OCI-LY3 (cell line): ENCODE results near the gene MTHFSD.

Source experiments
- H2AFZ ChIP-seq: fragments of 200-600, 300-600 bp; shearing (Covaris generic); 2 replicates; pipeline ENCODE4 v1.6.0; 2014; ENCODE audit warnings: antibody characterized with exemption, low read depth, low read length
- H3K27ac ChIP-seq: fragments of 200-600, 300-600 bp; sonication (generic); 2 replicates; pipeline ENCODE4 v1.5.1; 2014; ENCODE audit warnings: mild to moderate bottlenecking, low read length, moderate library complexity, mixed read lengths
- H3K27me3 ChIP-seq: fragments of 200-600, 300-600 bp; sonication (generic); 2 replicates; pipeline ENCODE4 v1.6.1; 2014; ENCODE audit warnings: low read depth, low read length, mixed read lengths
- H3K36me3 ChIP-seq: fragments of 200-600, 300-600 bp; sonication (generic); replicated peaks from 2 replicates; pipeline ENCODE3; 2014; ENCODE audit warnings: low read depth, low read length, mixed read lengths
- H3K4me1 ChIP-seq: fragments of 300-600, 200-600 bp; sonication (generic); 2 replicates; pipeline ENCODE4 v1.6.1; 2014; ENCODE audit warnings: low read length, mixed read lengths
- H3K4me2 ChIP-seq: fragments of 200-600, 300-600 bp; sonication (generic); 2 replicates; pipeline ENCODE4 v1.6.1; 2014; ENCODE audit warnings: low read length, mixed read lengths
- H3K4me3 ChIP-seq: fragments of 300-600, 200-600 bp; sonication (generic); 2 replicates; pipeline ENCODE4 v1.5.1; 2014; ENCODE audit warnings: antibody characterized with exemption, mild to moderate bottlenecking, low read length, moderate library complexity
- H3K79me2 ChIP-seq: fragments of 300-600, 200-600 bp; shearing (Covaris generic); 2 replicates; pipeline ENCODE4 v1.6.1; 2014; ENCODE audit warnings: mild to moderate bottlenecking, low read length, mixed read lengths
- H3K9ac ChIP-seq: fragments of 300-600, 200-600 bp; shearing (Covaris generic); 2 replicates; pipeline ENCODE4 v1.6.0; 2014; ENCODE audit warnings: mild to moderate bottlenecking, low read length, moderate library complexity
- H3K9me3 ChIP-seq: fragments of 200-600, 300-600 bp; shearing (Covaris generic); 2 replicates; pipeline ENCODE4 v1.6.1; 2014; ENCODE audit warnings: low read length, mixed read lengths; ENCODE audit not compliant: insufficient read depth
- H4K20me1 ChIP-seq: fragments of 200-600, 300-600 bp; sonication (generic); 2 replicates; pipeline ENCODE4 v1.6.1; 2016; ENCODE audit warnings: low read length, mixed read lengths; ENCODE audit not compliant: insufficient read depth
- CTCF ChIP-seq: fragments of 200-600, 300-600 bp; sonication (generic); IDR thresholded peaks from 2 replicates; pipeline ENCODE4 v1.5.1; 2014; ENCODE audit warnings: antibody characterized with exemption, low read length, low read depth
- EZH2phosphoT487 ChIP-seq: fragments of 200-600 bp; shearing (Covaris generic); IDR thresholded peaks from 2 replicates; pipeline ENCODE4 v1.6.1; 2018; ENCODE audit warnings: antibody characterized with exemption, mixed run types, low read depth

MTHFSD gene

GRCh38 chr16:86545481-86545880 is 9.6 kb downstream of the MTHFSD start:
- TF ChIP-seq EZH2phosphoT487 = no peak
- TF ChIP-seq CTCF = no peak
- H4K20me1 ChIP-seq = no peaks in the 10 kb centered on the region
- no peak overlapping the region for H3K27ac ChIP-seq
- H3K9me3 ChIP-seq = no peaks in the 10 kb centered on the region
- no peak overlapping the region for H3K4me2 ChIP-seq
- no peaks in the 10 kb centered on the region for H3K27me3 ChIP-seq
- peaks cover 14% of the 10 kb centered on the region for H3K36me3 ChIP-seq
- H3K4me3 ChIP-seq = no peak overlapping the region
- H3K79me2 ChIP-seq = no peaks in the 10 kb centered on the region
- H3K4me1 ChIP-seq = no peaks in the 10 kb centered on the region
- H3K9ac ChIP-seq = no peak overlapping the region
- H2AFZ ChIP-seq = no peak overlapping the region

- H3K27me3 ChIP-seq = no peaks in the 10 kb centered on the region
- H3K79me2 ChIP-seq = no peaks in the 10 kb centered on the region
- H3K9me3 ChIP-seq = no peaks in the 10 kb centered on the region
- no peak overlapping the region for H2AFZ ChIP-seq
- no peak overlapping the region for H3K27ac ChIP-seq
- no peaks in the 10 kb centered on the region for H3K4me1 ChIP-seq
- TF ChIP-seq CTCF (no peak), EZH2phosphoT487 (no peak)
- no peaks in the 10 kb centered on the region for H4K20me1 ChIP-seq
- H3K36me3 ChIP-seq = peaks cover 23% of the 10 kb centered on the region
- no peak overlapping the region for H3K4me3 ChIP-seq
- no peak overlapping the region for H3K9ac ChIP-seq
- no peak overlapping the region for H3K4me2 ChIP-seq
These were observed 12.0 kb downstream of the MTHFSD start for GRCh38 chr16:86542756-86543750.

GRCh38 chr16:86541560-86541959 is 13.5 kb downstream of the MTHFSD start:
- Histone ChIP-seq H3K4me3 (no peak overlapping the region), H3K79me2 (no peaks in the 10 kb centered on the region), H3K9me3 (no peaks in the 10 kb centered on the region), H3K36me3 (peaks cover 23% of the 10 kb centered on the region), H3K9ac (no peak overlapping the region), H2AFZ (no peak overlapping the region), H3K27ac (no peak overlapping the region), H3K27me3 (no peaks in the 10 kb centered on the region), H4K20me1 (no peaks in the 10 kb centered on the region), H3K4me2 (no peak overlapping the region), H3K4me1 (no peaks in the 10 kb centered on the region)
- TF ChIP-seq EZH2phosphoT487 = no peak
- TF ChIP-seq CTCF = no peak

- H3K4me3 ChIP-seq = no peak overlapping the region
- no peak for TF ChIP-seq CTCF
- TF ChIP-seq EZH2phosphoT487 = no peak
- no peaks in the 10 kb centered on the region for H3K79me2 ChIP-seq
- no peak overlapping the region for H2AFZ ChIP-seq
- H3K27me3 ChIP-seq = no peaks in the 10 kb centered on the region
- peaks cover 23% of the 10 kb centered on the region for H3K36me3 ChIP-seq
- H3K4me2 ChIP-seq = no peak overlapping the region
- H3K9me3 ChIP-seq = no peaks in the 10 kb centered on the region
- no peaks in the 10 kb centered on the region for H3K4me1 ChIP-seq
- no peak overlapping the region for H3K9ac ChIP-seq
- no peak overlapping the region for H3K27ac ChIP-seq
- no peaks in the 10 kb centered on the region for H4K20me1 ChIP-seq
These were observed 14.1 kb downstream of the MTHFSD start for GRCh38 chr16:86540894-86541293.
